Pancreas (tissue), 10 donors: ENCODE data around the gene HNF1A. TPM values are rescaled to one million over a fixed set of nuclear protein-coding genes. Genes with fewer than 3 reads are reported as not detected.

Experiments
- ATAC-seq, 4 donors: fragments of 200-7000 bp; cut with Tn5 transposase; one replicate each; pipeline versions ENCODE4 v1.8.0 to v1.9.1; 2020; ENCODE audit warnings: mild to moderate bottlenecking in 4 of 4, moderate library complexity in 4 of 4
- DNase-seq, 6 donors: peaks; one replicate each; pipeline ENCODE4 v3.0.0-alpha.2; 2020
- FAIRE-seq: peaks from 2 replicates; lab custom pipeline; 2012; peaks lifted over from hg19 to GRCh38; lab: Jason Lieb, UNC
- H3K27ac ChIP-seq, 4 donors: fragments of 200-600 bp; sonication (generic); 1 replicate in 3 of 4; 2 replicates in 1 of 4; pipeline versions ENCODE4 v1.5.0 to v1.8.0; 2020
- H3K27me3 ChIP-seq, 4 donors: fragments of 200-600 bp; one replicate each; pipeline ENCODE4 v1.8.0; 2021
- H3K36me3 ChIP-seq, 3 donors: fragments of 200-600 bp; sonication (generic) in 1 of 3; one replicate each; pipeline versions ENCODE4 v1.5.0 to v1.8.0; 2020 to 2021
- H3K4me1 ChIP-seq, 3 donors: fragments of 200-600 bp; one replicate each; pipeline ENCODE4 v1.8.0; 2021
- H3K4me3 ChIP-seq, 4 donors: fragments of 200-600 bp; sonication (generic) in 2 of 4; one replicate each; pipeline versions ENCODE4 v1.5.0 to v1.8.0; 2020 to 2021
- H3K9me3 ChIP-seq, 4 donors: fragments of 200-600 bp; one replicate each; pipeline ENCODE4 v1.8.0; 2021
- WGBS, 2 donors: extraction: QIAGEN DNeasy Blood & Tissue Kit; methylation state at CpG; one replicate each; pipeline ENCODE4 v1.1.7; 2013; 5-methylcytosine and 5-hydroxymethylcytosine counted together
- intact Hi-C, 3 donors: fragments of 100-400 bp; cut with DNase I; formaldehyde crosslinking; loops; one replicate each; pipeline versions ENCODE4 v1.11.1 to v1.14.2; 2022
- polyA plus RNA-seq, 2 donors: library from polyadenylated mRNA; stranded (reverse); fragments of 200-250 nt; gene quantifications; one replicate each; pipeline ENCODE4 v1.2.3, GENCODE V29; 2013
- total RNA-seq, 6 donors: library from RNA; stranded (reverse); fragmentation: NEBNext Ultra II Directional in 4 of 6; extraction: Animal tissue kit (Norgen Biotek cat#: 25700) in 4 of 6; gene quantifications; one replicate each; pipeline versions ENCODE4 v1.2.1 to v1.2.4, GENCODE V29; 2021 to 2023
- TF ChIP-seq, protein P1 (sequence below), 4 donors: fragments of 200-600 bp; sonication (generic) in 3 of 4; IDR thresholded peaks; one replicate each; pipeline versions ENCODE4 v1.5.0 to v1.8.0; 2021; ENCODE audit warnings: antibody characterized with exemption in 4 of 4
- donor health status: healthy with polysubstance abuse.
- donor health status: DM: no; HTN: no; CAD: no; lungs with moderate emphysema.
- donor health status: DM: no; HTN: no; CAD: no.
- donor health status: control.
- donor health status: control.
- donor health status: Bipolar disorder and iron deficiency.
- donor health status: DM: yes; HTN: yes; CAD: no.
- donor health status: DM: no; HTN: no; CAD: no.
- donor health status: DM: no; HTN: no; CAD: no.
- donor health status: DM: yes; HTN: yes; CAD: no.

Gene HNF1A, protein sequence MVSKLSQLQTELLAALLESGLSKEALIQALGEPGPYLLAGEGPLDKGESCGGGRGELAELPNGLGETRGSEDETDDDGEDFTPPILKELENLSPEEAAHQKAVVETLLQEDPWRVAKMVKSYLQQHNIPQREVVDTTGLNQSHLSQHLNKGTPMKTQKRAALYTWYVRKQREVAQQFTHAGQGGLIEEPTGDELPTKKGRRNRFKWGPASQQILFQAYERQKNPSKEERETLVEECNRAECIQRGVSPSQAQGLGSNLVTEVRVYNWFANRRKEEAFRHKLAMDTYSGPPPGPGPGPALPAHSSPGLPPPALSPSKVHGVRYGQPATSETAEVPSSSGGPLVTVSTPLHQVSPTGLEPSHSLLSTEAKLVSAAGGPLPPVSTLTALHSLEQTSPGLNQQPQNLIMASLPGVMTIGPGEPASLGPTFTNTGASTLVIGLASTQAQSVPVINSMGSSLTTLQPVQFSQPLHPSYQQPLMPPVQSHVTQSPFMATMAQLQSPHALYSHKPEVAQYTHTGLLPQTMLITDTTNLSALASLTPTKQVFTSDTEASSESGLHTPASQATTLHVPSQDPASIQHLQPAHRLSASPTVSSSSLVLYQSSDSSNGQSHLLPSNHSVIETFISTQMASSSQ
- total RNA-seq (1 to 10 TPM; 4.9 to 9.1 (median 6.9) TPM), polyA plus RNA-seq (10 to 100 TPM; 11.5 to 17.2 TPM)

DNA sequence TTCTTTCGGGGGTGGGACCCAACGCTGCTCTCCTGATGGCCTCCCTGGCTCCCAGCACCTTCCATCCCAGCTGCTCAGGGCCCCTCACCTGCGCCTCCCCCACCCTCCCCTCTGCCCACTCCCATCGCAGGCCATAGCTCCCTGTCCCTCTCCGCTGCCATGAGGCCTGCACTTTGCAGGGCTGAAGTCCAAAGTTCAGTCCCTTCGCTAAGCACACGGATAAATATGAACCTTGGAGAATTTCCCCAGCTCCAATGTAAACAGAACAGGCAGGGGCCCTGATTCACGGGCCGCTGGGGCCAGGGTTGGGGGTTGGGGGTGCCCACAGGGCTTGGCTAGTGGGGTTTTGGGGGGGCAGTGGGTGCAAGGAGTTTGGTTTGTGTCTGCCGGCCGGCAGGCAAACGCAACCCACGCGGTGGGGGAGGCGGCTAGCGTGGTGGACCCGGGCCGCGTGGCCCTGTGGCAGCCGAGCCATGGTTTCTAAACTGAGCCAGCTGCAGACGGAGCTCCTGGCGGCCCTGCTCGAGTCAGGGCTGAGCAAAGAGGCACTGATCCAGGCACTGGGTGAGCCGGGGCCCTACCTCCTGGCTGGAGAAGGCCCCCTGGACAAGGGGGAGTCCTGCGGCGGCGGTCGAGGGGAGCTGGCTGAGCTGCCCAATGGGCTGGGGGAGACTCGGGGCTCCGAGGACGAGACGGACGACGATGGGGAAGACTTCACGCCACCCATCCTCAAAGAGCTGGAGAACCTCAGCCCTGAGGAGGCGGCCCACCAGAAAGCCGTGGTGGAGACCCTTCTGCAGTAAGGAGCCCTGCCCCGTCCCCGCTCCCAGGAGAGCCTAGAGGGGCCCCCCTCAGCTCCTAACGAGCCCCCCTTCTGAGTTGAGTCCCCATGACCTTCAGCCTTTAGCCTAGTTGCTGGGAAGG is at the start of gene HNF1A:
Gene HNF1A (plus strand): TSS at position 248 of the 924 bp plus-strand sequence. CDS start 226 bp downstream, at position 474.
- TF ChIP-seq, protein P1, sequence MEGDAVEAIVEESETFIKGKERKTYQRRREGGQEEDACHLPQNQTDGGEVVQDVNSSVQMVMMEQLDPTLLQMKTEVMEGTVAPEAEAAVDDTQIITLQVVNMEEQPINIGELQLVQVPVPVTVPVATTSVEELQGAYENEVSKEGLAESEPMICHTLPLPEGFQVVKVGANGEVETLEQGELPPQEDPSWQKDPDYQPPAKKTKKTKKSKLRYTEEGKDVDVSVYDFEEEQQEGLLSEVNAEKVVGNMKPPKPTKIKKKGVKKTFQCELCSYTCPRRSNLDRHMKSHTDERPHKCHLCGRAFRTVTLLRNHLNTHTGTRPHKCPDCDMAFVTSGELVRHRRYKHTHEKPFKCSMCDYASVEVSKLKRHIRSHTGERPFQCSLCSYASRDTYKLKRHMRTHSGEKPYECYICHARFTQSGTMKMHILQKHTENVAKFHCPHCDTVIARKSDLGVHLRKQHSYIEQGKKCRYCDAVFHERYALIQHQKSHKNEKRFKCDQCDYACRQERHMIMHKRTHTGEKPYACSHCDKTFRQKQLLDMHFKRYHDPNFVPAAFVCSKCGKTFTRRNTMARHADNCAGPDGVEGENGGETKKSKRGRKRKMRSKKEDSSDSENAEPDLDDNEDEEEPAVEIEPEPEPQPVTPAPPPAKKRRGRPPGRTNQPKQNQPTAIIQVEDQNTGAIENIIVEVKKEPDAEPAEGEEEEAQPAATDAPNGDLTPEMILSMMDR (IDR thresholded peaks at IDR 0.05): no peak
- peak; percentile 67 to 86 (median 74) for DNase-seq
- peak within 1 kb of the TSS; percentile 59 to 95 (median 76) for H3K27ac ChIP-seq
- peak; percentile 77 to 85 (median 82) for ATAC-seq
- H3K4me3 ChIP-seq: peak within 1 kb of the TSS; percentile 38 to 65 (median 49)
- peaks cover 0 to 9% (median 0%) of the 10 kb centered on the region in 3 donors for H3K36me3 ChIP-seq
- no peak for FAIRE-seq
- WGBS, 2 donors: 17% methylated on average over 31 to 40 of the region's 40 CpGs
- no peaks in the 10 kb centered on the region for H3K9me3 ChIP-seq
- no peaks in the 10 kb centered on the region for H3K27me3 ChIP-seq
- intact Hi-C loops: no loop called here
- peaks cover 5 to 21% (median 19%) of the 10 kb centered on the region in 3 donors for H3K4me1 ChIP-seq

DNA sequence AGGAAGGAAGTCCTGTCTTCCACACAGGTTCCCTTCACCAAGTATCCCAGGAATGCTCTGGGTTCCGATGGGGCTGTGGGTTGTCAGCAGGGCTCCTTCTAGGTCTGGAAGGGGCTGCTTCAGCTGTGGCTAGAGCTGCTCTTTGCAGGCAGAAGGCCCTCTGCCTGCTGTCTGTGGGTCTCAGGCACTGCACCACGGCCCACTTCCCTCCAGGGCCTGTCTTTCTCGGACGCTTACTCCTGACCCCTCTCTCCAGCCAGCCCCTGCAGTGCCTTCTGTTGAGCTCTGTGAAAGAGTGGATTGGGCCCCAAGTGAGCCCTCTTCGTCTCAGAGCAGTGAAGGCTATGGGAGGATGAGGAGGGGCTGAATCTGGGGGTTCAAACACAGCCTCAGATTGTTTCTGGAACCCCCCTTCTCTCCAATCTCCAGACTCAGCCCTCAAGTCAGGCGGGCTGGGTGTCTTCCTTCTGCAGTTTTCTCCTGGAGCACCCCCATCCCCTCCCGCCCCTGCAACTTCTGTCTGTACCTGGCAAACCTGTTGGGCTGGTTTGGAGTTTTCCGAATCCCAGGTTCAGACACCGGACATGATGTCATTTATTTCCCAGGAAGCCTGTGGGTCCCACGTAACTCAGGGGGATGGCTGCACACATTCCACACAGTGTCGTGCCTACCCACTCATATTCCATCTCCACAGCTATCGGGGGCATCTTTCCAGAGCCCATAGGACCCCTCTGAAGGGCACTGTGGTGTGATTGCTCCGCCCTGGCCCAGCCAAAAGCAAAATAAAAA is 49.3 kb upstream of the HNF1A start:
- H3K9me3 ChIP-seq: no peaks in the 10 kb centered on the region
- no peaks in the 10 kb centered on the region for H3K36me3 ChIP-seq
- TF ChIP-seq, protein P1 (IDR thresholded peaks at IDR 0.05): no peak
- H3K27me3 ChIP-seq: no peaks in the 10 kb centered on the region
- DNase-seq (peak in 4 of 6 donors; percentile 57 to 69 (median 62)), FAIRE-seq (no peak), ATAC-seq (peak; percentile 79 to 91 (median 87))
- H3K27ac ChIP-seq: peak overlapping the region in 2 of 4 donors; percentile 5 to 36
- no peaks in the 10 kb centered on the region for H3K4me1 ChIP-seq
- 41 to 42% methylated on average over 13 of the region's 13 CpGs for WGBS, 2 donors
- no peak overlapping the region for H3K4me3 ChIP-seq
- intact Hi-C loops: no loop called here

DNA sequence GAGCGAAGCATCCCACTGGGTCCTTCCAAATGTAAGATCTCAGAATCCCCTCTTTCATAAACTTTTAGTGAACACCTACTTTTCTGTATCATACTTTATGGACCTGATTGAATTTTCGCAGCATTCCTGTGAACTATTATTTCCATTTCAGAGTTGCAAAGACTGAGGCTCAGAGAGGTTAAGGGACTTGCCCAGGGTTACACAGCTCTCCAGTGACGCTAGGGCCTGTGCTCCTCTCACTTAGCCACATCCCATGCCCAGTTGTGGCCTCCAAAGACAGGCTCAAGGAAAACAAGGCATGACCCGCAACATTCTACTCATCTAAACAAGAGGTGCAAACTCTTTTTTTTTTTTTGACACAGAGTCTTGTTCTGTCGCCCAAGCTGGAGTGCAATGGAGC is 48.3 kb upstream of the HNF1A start:
- 95 to 99% methylated on average over 5 of the region's 5 CpGs for WGBS, 2 donors
- H3K4me3 ChIP-seq: no peak overlapping the region
- H3K4me1 ChIP-seq: no peaks in the 10 kb centered on the region
- ATAC-seq: no peak
- FAIRE-seq: no peak
- H3K27ac ChIP-seq: no peak overlapping the region
- H3K27me3 ChIP-seq: no peaks in the 10 kb centered on the region
- H3K36me3 ChIP-seq: no peaks in the 10 kb centered on the region
- DNase-seq: no peak
- TF ChIP-seq, protein P1 (IDR thresholded peaks at IDR 0.05): no peak
- no peaks in the 10 kb centered on the region for H3K9me3 ChIP-seq
- intact Hi-C loops: no loop called here

DNA sequence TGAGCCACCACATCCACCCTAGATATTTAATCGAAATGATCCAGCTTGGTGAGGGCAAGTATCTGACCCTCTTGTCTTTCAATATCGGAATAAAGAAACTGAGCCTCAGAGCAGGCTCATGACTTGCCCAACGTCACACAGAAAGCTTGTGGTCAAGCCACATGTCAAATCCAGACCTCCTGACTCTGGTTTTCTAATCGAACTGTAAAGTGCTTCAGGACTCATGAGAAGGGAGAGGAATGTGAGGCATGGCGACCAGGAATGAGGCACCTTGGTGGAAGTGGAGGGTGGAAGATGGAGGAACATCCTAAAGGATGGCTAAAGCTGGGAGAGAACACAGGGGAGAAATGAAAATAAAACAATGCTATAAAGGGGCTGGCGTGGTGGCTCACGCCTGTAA is 46.3 kb upstream of the HNF1A start:
- no peaks in the 10 kb centered on the region for H3K9me3 ChIP-seq
- TF ChIP-seq, protein P1 (IDR thresholded peaks at IDR 0.05): no peak
- FAIRE-seq (no peak), ATAC-seq (no peak), DNase-seq (no peak)
- no peaks in the 10 kb centered on the region for H3K36me3 ChIP-seq
- H3K4me3 ChIP-seq: no peak overlapping the region
- H3K27me3 ChIP-seq: no peaks in the 10 kb centered on the region
- intact Hi-C loops: no loop called here
- 77 to 84% methylated on average over 7 of the region's 7 CpGs for WGBS, 2 donors
- no peak overlapping the region for H3K27ac ChIP-seq
- no peaks in the 10 kb centered on the region for H3K4me1 ChIP-seq
